ENCODE data around the gene NPNT. TPM values are rescaled to one million over a fixed set of nuclear protein-coding genes. Genes with fewer than 3 reads are reported as not detected.

The NPNT gene
- total RNA-seq, 2 donors from 2014 or later, result 5.5 to 10.5 TPM

- H3K36me3 ChIP-seq, result no peaks in the 10 kb centered on the region
- no peaks in the 10 kb centered on the region for H3K9me3 ChIP-seq
- H3K4me1 ChIP-seq, result peaks cover 0 to 19% of the 10 kb centered on the region in 2 donors
- peak overlapping the region; percentile 48 to 56 for H3K4me3 ChIP-seq
- peaks cover 0 to 14% of the 10 kb centered on the region in 2 donors for H3K27me3 ChIP-seq
- H3K27ac ChIP-seq, result peak overlapping the region; percentile 52
- no peak for TF ChIP-seq CTCF (IDR thresholded peaks at IDR 0.05)
- DNase-seq (ENCODE audit: low spot score), result no peak
Measured at GRCh38 chr4:105895583-105896460, 551 bp downstream of the NPNT start.

GRCh38 chr4:105896461-105896942 lies 1.2 kb downstream of the NPNT start:
- peaks cover 0 to 19% of the 10 kb centered on the region in 2 donors for H3K4me1 ChIP-seq
- TF ChIP-seq CTCF (IDR thresholded peaks at IDR 0.05), result no peak

GRCh38 chr4:105896984-105897775 lies 1.9 kb downstream of the NPNT start:
- no peak for TF ChIP-seq CTCF (IDR thresholded peaks at IDR 0.05)
- no peak overlapping the region for H3K27ac ChIP-seq
- H3K9me3 ChIP-seq, result no peaks in the 10 kb centered on the region
- H3K36me3 ChIP-seq, result no peaks in the 10 kb centered on the region
- peaks cover 0 to 19% of the 10 kb centered on the region in 2 donors for H3K4me1 ChIP-seq
- no peak overlapping the region for H3K4me3 ChIP-seq
- no peak for DNase-seq (ENCODE audit: low spot score)
- H3K27me3 ChIP-seq, result peaks cover 0 to 14% of the 10 kb centered on the region in 2 donors

More at GRCh38 chr4:105896461-105896942, 1.2 kb downstream of the NPNT start:
- Histone ChIP-seq H3K9me3 (no peaks in the 10 kb centered on the region), H3K27me3 (peaks cover 0 to 14% of the 10 kb centered on the region in 2 donors), H3K36me3 (no peaks in the 10 kb centered on the region), H3K27ac (no peak overlapping the region), H3K4me3 (peak overlapping the region; percentile 48 to 56)
- no peak for DNase-seq (ENCODE audit: low spot score)

- Histone ChIP-seq H3K27ac (no peak overlapping the region), H3K27me3 (peaks cover 0 to 11% of the 10 kb centered on the region in 2 donors), H3K9me3 (no peaks in the 10 kb centered on the region), H3K4me1 (peaks cover 0 to 11% of the 10 kb centered on the region in 2 donors), H3K36me3 (no peaks in the 10 kb centered on the region), H3K4me3 (no peak overlapping the region)
- TF ChIP-seq CTCF (IDR thresholded peaks at IDR 0.05), result no peak
- no peak for DNase-seq (ENCODE audit: low spot score)
Measured at GRCh38 chr4:105900541-105900940, 5.3 kb downstream of the NPNT start.

- Histone ChIP-seq H3K27ac (no peak overlapping the region), H3K4me3 (no peak overlapping the region), H3K9me3 (no peaks in the 10 kb centered on the region), H3K4me1 (no peaks in the 10 kb centered on the region), H3K36me3 (no peaks in the 10 kb centered on the region), H3K27me3 (no peaks in the 10 kb centered on the region)
- DNase-seq (ENCODE audit: low spot score), result no peak
- no peak for TF ChIP-seq CTCF (IDR thresholded peaks at IDR 0.05)
Measured at GRCh38 chr4:105902550-105903262, 7.4 kb downstream of the NPNT start.
